ENCODE results near the gene TUBGCP2.

TUBGCP2 gene

DNA sequence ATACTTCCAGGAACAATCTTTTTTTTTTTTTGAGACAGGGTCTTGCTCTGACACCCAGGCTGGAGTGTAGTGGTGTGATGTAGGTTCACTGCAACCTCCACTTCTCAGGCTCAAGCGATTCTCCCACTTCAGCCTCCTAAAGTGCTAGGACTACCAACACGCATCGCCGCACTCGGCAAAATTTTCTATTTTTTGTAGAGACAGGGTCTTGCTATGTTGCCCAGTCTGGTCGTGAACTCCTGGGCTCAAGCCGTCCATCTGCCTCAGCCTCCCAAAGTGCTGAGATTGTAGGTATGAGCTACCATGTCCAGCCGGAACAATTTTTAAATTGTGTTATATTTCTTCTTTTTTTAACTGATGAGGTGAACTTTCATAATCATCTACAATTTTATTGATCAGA lies 2.1 kb upstream of the TUBGCP2 start:
- no peaks in the 10 kb centered on the region for H3K9me2 ChIP-seq (replicated peaks; ENCODE audit: insufficient read depth, low read length)
- no peak overlapping the region for H3K27ac ChIP-seq (ENCODE audit: low read depth, low read length)
- TF ChIP-seq, protein P1, sequence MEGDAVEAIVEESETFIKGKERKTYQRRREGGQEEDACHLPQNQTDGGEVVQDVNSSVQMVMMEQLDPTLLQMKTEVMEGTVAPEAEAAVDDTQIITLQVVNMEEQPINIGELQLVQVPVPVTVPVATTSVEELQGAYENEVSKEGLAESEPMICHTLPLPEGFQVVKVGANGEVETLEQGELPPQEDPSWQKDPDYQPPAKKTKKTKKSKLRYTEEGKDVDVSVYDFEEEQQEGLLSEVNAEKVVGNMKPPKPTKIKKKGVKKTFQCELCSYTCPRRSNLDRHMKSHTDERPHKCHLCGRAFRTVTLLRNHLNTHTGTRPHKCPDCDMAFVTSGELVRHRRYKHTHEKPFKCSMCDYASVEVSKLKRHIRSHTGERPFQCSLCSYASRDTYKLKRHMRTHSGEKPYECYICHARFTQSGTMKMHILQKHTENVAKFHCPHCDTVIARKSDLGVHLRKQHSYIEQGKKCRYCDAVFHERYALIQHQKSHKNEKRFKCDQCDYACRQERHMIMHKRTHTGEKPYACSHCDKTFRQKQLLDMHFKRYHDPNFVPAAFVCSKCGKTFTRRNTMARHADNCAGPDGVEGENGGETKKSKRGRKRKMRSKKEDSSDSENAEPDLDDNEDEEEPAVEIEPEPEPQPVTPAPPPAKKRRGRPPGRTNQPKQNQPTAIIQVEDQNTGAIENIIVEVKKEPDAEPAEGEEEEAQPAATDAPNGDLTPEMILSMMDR (IDR thresholded peaks at IDR 0.05; ENCODE audit: insufficient read depth, low read length, poor library complexity, severe bottlenecking): no peak
- TF ChIP-seq EZH2phosphoT487 (conservative IDR thresholded peaks at IDR 0.05; ENCODE audit: low read length): no peak
- peaks cover 5% of the 10 kb centered on the region; the same call in 1 of the 2 replicates for H3F3A ChIP-seq (ENCODE audit: insufficient read depth)
- H3K9me3 ChIP-seq (ENCODE audit: insufficient read depth, low read length): no peaks in the 10 kb centered on the region
- no peaks in the 10 kb centered on the region for H3K27me3 ChIP-seq (ENCODE audit: low read length)
- no peaks in the 10 kb centered on the region for H4K20me1 ChIP-seq (ENCODE audit: low read depth, low read length)
- peaks cover 4% of the 10 kb centered on the region; the same call in 1 of the 2 replicates for H3K36me3 ChIP-seq (ENCODE audit: low read length)
- H3K4me2 ChIP-seq (ENCODE audit: low read depth, low read length, poor library complexity, severe bottlenecking): no peak overlapping the region
- H2AFZ ChIP-seq (ENCODE audit: low read depth, low read length, severe bottlenecking): no peak overlapping the region
- H3K9ac ChIP-seq (ENCODE audit: low read length): no peak overlapping the region
- H3K4me3 ChIP-seq (ENCODE audit: insufficient read depth, low read length, poor library complexity, severe bottlenecking): no peak overlapping the region
- peaks cover 25% of the 10 kb centered on the region for H3K79me2 ChIP-seq (ENCODE audit: insufficient read depth, low read length)

DNA sequence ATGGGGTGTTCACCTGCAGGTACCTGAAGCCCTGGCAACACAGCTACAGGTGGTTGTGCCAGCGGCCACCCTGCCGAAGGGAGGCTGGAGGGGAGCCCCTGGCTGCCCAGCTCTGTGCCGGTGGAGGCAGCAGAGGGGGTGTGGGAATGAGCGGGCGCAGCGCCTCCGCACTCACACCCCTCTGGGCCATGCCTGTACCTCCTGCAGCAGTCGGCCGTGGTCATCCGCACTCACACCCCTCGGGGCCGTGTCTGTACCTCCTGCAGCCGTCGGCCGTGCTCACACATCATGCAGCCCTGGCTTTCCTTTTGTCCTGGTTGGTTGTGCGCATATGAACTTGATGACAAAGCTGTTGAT lies 1.7 kb upstream of the TUBGCP2 start:
- TF ChIP-seq EZH2phosphoT487 (conservative IDR thresholded peaks at IDR 0.05; ENCODE audit: low read length): no peak
- TF ChIP-seq, protein P1 (IDR thresholded peaks at IDR 0.05; ENCODE audit: insufficient read depth, low read length, poor library complexity, severe bottlenecking): no peak
- Histone ChIP-seq H3K79me2 (ENCODE audit: insufficient read depth, low read length) (peaks cover 29% of the 10 kb centered on the region), H2AFZ (ENCODE audit: low read depth, low read length, severe bottlenecking) (no peak overlapping the region), H3K9ac (ENCODE audit: low read length) (no peak overlapping the region), H3K9me2 (replicated peaks; ENCODE audit: insufficient read depth, low read length) (no peaks in the 10 kb centered on the region), H3K4me3 (ENCODE audit: insufficient read depth, low read length, poor library complexity, severe bottlenecking) (no peak overlapping the region), H3K27me3 (ENCODE audit: low read length) (no peaks in the 10 kb centered on the region), H3K36me3 (ENCODE audit: low read length) (peaks cover 4% of the 10 kb centered on the region; the same call in 1 of the 2 replicates), H3K9me3 (ENCODE audit: insufficient read depth, low read length) (no peaks in the 10 kb centered on the region), H3K27ac (ENCODE audit: low read depth, low read length) (no peak overlapping the region), H3F3A (ENCODE audit: insufficient read depth) (peaks cover 5% of the 10 kb centered on the region; the same call in 1 of the 2 replicates), H4K20me1 (ENCODE audit: low read depth, low read length) (no peaks in the 10 kb centered on the region), H3K4me2 (ENCODE audit: low read depth, low read length, poor library complexity, severe bottlenecking) (no peak overlapping the region)

DNA sequence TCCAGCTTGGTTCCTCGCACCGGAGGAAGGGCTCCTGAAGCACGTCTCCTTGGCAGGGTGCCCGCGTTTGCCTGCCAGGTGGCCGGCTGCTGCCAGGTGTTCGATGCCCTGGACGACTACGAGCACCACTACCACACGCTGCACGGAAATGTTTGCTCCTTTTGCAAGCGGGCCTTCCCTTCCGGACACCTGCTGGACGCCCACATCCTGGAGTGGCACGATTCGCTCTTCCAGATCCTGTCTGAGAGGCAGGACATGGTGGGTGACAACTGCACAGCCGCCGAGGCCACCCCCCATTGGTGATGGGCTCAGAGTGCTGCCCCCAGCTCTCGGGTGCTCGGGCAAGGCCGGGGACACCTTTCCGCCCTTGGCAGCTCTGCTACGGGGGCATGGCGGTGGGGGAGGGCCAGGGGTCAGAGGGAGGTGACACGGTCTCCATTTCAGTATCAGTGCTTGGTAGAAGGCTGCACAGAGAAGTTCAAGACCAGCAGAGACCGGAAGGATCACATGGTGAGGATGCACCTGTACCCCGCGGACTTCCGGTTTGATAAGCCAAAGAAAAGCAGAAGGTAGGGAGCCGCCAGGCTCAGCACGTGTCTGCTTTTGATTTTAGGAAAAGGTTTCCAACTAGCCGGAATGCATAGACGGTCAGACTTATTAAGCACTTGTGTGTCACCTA lies 1.2 kb upstream of the TUBGCP2 start:
- peaks cover 29% of the 10 kb centered on the region for H3K79me2 ChIP-seq (ENCODE audit: insufficient read depth, low read length)
- peaks cover 5% of the 10 kb centered on the region; the same call in 1 of the 2 replicates for H3F3A ChIP-seq (ENCODE audit: insufficient read depth)
- no peaks in the 10 kb centered on the region for H4K20me1 ChIP-seq (ENCODE audit: low read depth, low read length)
- no peaks in the 10 kb centered on the region for H3K9me2 ChIP-seq (replicated peaks; ENCODE audit: insufficient read depth, low read length)
- no peak overlapping the region for H3K4me3 ChIP-seq (ENCODE audit: insufficient read depth, low read length, poor library complexity, severe bottlenecking)
- H2AFZ ChIP-seq (ENCODE audit: low read depth, low read length, severe bottlenecking): no peak overlapping the region
- H3K36me3 ChIP-seq (ENCODE audit: low read length): peaks cover 4% of the 10 kb centered on the region; the same call in 1 of the 2 replicates
- no peak overlapping the region for H3K4me2 ChIP-seq (ENCODE audit: low read depth, low read length, poor library complexity, severe bottlenecking)
- no peak for TF ChIP-seq EZH2phosphoT487 (conservative IDR thresholded peaks at IDR 0.05; ENCODE audit: low read length)
- TF ChIP-seq, protein P1 (IDR thresholded peaks at IDR 0.05; ENCODE audit: insufficient read depth, low read length, poor library complexity, severe bottlenecking): no peak
- no peak overlapping the region for H3K27ac ChIP-seq (ENCODE audit: low read depth, low read length)
- H3K9me3 ChIP-seq (ENCODE audit: insufficient read depth, low read length): no peaks in the 10 kb centered on the region
- no peaks in the 10 kb centered on the region for H3K27me3 ChIP-seq (ENCODE audit: low read length)
- H3K9ac ChIP-seq (ENCODE audit: low read length): no peak overlapping the region

All from SU-DHL-6 (cell line).